Mononuclear cell (primary cell): ENCODE data around the gene PIP4K2A. TPM values are rescaled to one million over a fixed set of nuclear protein-coding genes. Genes with fewer than 3 reads are reported as not detected.
"Not testable (repeated sequence)": the region's sequence is repeated elsewhere in the genome, so short reads cannot be mapped to it uniquely, and the experiment has no call there.

Experiments
- H3K27me3 ChIP-seq: 2 replicates; pipeline ENCODE4 v1.6.0; 2011; ENCODE audit warnings: low read length, control low read depth; ENCODE audit not compliant: insufficient read depth
- H3K4me1 ChIP-seq: 2 replicates; pipeline ENCODE4 v1.5.1; 2011; ENCODE audit warnings: mild to moderate bottlenecking, low read length, control low read depth; ENCODE audit not compliant: insufficient read depth
- H3K4me3 ChIP-seq: 2 replicates; pipeline ENCODE4 v1.5.1; 2011; ENCODE audit warnings: mild to moderate bottlenecking, low read length, moderate library complexity
- H3K9me3 ChIP-seq: 2 replicates; pipeline ENCODE4 v1.5.1; 2011; ENCODE audit warnings: low read depth, mild to moderate bottlenecking, control low read depth, low read length
- total RNA-seq: library from RNA; depleted of rRNA; stranded (reverse); fragments of >200 nt; gene quantifications from one replicate; pipeline ENCODE4 v1.2.3, GENCODE V29; 2012

PIP4K2A gene
- total RNA-seq, 1 donor, result 126 TPM

DNA sequence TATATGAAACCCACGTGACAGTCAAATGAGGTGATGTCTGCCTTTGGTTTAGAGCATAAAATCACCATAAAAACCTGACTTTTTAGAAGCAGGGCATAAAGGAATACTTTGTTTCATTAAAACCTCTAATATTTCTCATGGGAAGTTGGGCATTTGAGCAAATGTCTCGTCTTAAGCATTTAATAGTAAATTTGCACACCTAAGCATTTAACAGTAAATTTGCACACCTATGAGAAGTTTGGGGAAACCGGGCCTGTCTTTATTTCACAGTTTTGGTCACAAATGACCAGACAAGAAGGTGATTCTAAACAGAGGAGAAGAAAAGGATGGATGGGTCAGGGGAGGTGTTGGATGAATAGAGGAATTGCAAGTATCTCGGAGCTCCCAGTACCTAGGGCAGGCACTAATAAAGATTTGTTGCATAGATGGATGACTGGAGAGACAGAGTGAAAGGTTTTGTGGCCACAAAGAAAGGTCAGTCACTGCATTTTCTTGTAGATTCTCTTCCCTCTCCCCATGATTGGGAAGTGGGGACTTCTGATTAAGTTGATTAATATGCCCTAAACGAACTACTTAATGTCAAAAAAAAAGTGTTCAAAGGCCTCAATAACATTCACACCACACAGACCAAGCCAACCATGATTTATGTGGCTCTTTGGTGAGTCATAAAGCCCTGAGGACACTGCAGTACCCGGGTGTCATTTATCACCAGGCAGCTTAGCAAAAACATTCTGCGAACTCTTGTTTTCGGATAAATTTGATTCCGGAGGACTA lies 210.9 kb downstream of the PIP4K2A start:
- Histone ChIP-seq H3K4me3 (no peak overlapping the region), H3K9me3 (no peaks in the 10 kb centered on the region), H3K27me3 (no peaks in the 10 kb centered on the region)

DNA sequence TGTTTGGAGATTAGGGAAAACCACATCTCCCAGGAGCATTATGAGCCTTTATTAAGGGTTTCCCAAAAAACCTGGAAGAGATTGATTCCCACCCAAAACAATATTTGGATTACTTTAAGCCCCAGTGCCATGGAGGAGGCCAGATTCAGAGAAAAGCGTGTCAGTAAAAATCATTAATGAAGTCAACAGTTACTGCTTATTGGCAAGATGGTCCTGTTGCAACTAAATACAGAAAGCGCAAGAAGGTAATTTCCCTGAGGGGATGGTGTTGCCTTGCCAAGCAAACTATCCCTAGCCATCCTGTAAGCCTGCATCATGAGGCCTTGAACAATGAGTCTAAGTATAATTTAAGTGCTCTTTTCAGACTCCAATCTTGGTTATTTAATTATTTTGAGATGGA lies 212.5 kb downstream of the PIP4K2A start:
- H3K4me3 ChIP-seq, result no peak overlapping the region
- no peaks in the 10 kb centered on the region for H3K9me3 ChIP-seq
- no peaks in the 10 kb centered on the region for H3K27me3 ChIP-seq
- H3K4me1 ChIP-seq, result peaks cover 14% of the 10 kb centered on the region

More for the DNA sequence above, 210.9 kb downstream of the PIP4K2A start:
- peaks cover 19% of the 10 kb centered on the region for H3K4me1 ChIP-seq

DNA sequence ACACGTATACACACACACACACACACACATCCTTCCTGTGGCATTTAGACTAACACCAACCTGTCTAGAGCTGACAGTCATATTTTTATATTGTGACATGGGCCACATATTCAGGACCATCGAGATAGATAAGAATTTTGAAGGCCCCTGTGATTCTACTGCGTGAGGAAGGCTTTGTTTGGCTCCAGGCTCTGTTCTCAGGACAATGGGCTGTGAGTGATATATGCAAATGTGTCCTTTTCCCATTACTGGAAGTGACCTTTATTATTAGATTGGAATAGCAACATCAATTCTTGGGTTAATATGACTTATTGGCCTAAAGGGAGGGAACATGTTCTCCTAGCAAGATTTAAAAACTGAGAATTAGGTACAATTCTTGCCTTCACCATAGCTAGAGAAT lies 213.0 kb downstream of the PIP4K2A start:
- Histone ChIP-seq H3K4me3 (no peak overlapping the region), H3K9me3 (no peaks in the 10 kb centered on the region), H3K4me1 (peaks cover 9% of the 10 kb centered on the region), H3K27me3 (no peaks in the 10 kb centered on the region)

- H3K9me3 ChIP-seq, result no peaks in the 10 kb centered on the region
- peaks cover 3% of the 10 kb centered on the region for H3K4me1 ChIP-seq
- H3K4me3 ChIP-seq, result no peak overlapping the region
- H3K27me3 ChIP-seq, result no peaks in the 10 kb centered on the region
These were observed 213.6 kb downstream of the PIP4K2A start for GRCh38 chr10:22500656-22501340.

- H3K9me3 ChIP-seq, H3K27me3 ChIP-seq, H3K4me1 ChIP-seq, H3K4me3 ChIP-seq: not testable (repeated sequence)
These were observed 214.4 kb downstream of the PIP4K2A start for GRCh38 chr10:22499973-22500372.

DNA sequence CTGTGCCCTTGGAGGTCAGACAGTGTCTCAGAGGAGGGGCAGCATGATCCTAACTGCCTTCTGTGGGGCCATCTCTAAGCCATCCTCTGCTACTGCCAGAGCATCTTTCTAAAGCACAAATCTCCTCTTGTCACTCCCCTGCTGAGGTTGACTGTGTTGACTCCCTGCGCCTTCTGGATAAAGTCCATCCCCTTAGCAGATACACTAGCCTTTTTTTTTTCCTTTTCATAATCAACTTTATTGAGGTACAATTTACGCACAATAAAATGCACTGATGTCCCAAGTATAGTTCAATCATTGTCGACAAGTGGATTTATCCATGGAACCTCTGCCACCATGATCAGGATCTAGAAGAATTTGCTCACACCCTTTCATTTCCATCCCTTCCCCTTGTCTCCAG lies 219.0 kb downstream of the PIP4K2A start:
- Histone ChIP-seq H3K4me3 (no peak overlapping the region), H3K9me3 (no peaks in the 10 kb centered on the region), H3K27me3 (peaks cover 2% of the 10 kb centered on the region), H3K4me1 (peaks cover 13% of the 10 kb centered on the region)

DNA sequence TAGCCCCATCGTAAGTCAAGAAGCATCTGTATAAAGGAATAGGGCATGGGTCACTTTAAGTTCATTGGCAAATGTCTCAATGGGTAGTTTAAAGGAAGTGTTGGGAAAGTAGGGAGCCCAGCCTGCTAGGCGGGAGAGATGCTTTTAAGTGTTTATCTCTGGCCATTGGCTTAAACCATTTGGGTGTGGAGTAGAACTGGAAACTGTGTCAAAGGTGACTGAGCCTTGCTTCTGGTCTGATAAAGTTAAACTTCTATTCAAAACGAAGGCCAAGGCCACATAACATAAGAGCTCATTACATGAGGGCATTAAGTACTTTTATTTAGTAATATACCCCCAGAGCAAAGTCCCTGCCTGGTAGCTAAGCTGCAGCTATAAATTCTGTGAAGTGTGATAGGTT lies 220.4 kb downstream of the PIP4K2A start:
- Histone ChIP-seq H3K4me1 (peaks cover 13% of the 10 kb centered on the region), H3K27me3 (peaks cover 2% of the 10 kb centered on the region), H3K9me3 (no peaks in the 10 kb centered on the region), H3K4me3 (no peak overlapping the region)

DNA sequence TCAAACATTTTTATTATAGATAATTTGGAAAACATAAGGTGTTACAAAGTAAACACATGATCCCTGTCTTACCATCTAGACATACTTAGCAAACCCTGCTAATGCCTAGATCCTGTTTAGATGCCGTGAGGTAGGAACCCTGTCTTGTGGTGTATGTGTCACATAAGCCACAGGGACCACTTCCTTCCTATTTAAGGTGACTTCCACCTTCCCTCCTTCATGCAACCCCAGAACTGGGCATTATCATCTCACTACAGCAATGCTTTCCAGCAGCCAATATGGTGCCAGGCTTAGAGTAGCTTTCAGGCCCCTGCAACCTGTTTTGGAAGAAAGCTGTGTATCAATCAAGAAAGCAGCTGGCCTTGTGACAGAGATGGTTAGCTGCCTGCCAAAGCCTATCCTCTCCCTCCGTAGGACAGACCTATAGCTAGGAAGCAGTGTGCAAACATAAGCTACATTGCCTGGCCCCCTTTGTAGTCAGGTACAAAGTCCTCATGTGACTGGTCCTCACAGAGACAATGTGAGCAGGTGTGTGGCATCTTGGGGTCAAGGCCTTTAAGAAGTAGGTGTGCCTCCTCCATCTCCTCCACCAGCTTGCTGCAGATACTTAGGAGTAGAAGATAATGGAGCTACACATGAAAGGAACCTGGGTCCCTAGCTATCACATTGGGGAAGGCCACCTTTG lies 222.3 kb downstream of the PIP4K2A start:
- peaks cover 13% of the 10 kb centered on the region for H3K4me1 ChIP-seq
- H3K9me3 ChIP-seq, result no peaks in the 10 kb centered on the region
- peaks cover 2% of the 10 kb centered on the region for H3K27me3 ChIP-seq
- no peak overlapping the region for H3K4me3 ChIP-seq

DNA sequence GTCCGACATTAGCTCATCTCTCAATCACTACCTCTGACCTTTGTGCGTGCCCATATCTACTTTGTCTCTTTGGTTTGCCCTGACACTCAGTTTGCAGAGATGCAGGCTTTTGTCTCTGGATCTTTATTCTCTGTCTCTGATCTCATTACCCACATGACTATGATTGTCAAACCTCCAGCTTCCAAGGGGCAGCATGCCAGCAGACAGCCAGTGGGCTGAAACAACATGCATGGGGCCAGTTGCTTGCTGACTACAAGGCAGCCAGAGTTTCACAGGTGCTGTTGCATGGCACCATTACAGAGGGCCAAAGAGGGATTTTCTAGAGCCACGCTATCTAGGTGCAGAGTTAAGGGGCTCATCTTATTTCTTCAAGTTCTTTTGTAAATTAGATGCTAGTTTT lies 222.9 kb downstream of the PIP4K2A start:
- Histone ChIP-seq H3K4me3 (no peak overlapping the region), H3K27me3 (peaks cover 5% of the 10 kb centered on the region), H3K4me1 (peaks cover 13% of the 10 kb centered on the region), H3K9me3 (no peaks in the 10 kb centered on the region)

GRCh38 chr10:22489975-22490374 lies 224.4 kb downstream of the PIP4K2A start:
- H3K4me1 ChIP-seq, result peaks cover 13% of the 10 kb centered on the region
- no peak overlapping the region for H3K4me3 ChIP-seq
- H3K9me3 ChIP-seq, result no peaks in the 10 kb centered on the region
- peaks cover 6% of the 10 kb centered on the region for H3K27me3 ChIP-seq

DNA sequence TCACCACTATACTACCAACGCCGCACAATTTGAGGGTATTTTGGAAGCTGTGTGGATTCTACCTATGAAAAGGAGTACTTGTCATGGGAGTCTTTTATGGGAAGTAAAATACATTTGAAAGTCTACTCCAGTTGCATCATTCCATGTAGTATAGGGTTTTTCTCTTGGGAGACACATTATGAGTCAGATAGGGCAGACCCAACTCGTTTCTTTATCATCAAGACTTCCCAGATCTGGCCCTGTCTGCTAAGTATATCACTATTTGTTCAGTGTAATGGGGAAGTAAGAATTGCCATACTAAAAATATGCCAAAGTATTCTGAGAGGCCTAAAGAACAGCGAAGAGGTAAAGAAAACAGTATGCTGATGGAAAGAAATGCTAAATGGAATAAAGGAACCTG lies 224.9 kb downstream of the PIP4K2A start:
- Histone ChIP-seq H3K27me3 (peaks cover 6% of the 10 kb centered on the region), H3K4me3 (no peak overlapping the region), H3K9me3 (no peaks in the 10 kb centered on the region), H3K4me1 (peaks cover 13% of the 10 kb centered on the region)

GRCh38 chr10:22486431-22486830 lies 227.9 kb downstream of the PIP4K2A start:
- peaks cover 4% of the 10 kb centered on the region for H3K27me3 ChIP-seq
- no peaks in the 10 kb centered on the region for H3K9me3 ChIP-seq
- H3K4me3 ChIP-seq, result no peak overlapping the region
- H3K4me1 ChIP-seq, result peaks cover 2% of the 10 kb centered on the region

Other genes with a start within 250 kb of the PIP4K2A start
- 2.1 TPM for gene ARMC3, start 213.5 kb upstream of the PIP4K2A start, total RNA-seq